Caco-2 (cell line): Measurements from ENCODE around the gene F8A1. TPM values are rescaled to one million over a fixed set of nuclear protein-coding genes. Genes with fewer than 3 reads are reported as not detected.
"Not testable (repeated sequence)": the region's sequence is repeated elsewhere in the genome, so short reads cannot be mapped to it uniquely, and the experiment has no call there.

Experiments used
- BruUV-seq: library from RNA; stranded (reverse); fragments of 400-500 nt; replicated peaks from 2 replicates; lab custom pipeline; 2021; lab: Mats Ljungman, UMichigan
- CTCF ChIA-PET: fragments of 300-600 bp; sonication (Branson Sonifier 250); formaldehyde crosslinking; loops from one replicate; lab custom pipeline; 2022; ENCODE audit warnings: antibody characterized with exemption; lab: Charles Lee
- POLR2A ChIA-PET: fragments of 300-600 bp; sonication (Branson Sonifier 250); formaldehyde crosslinking; loops from one replicate; lab custom pipeline; 2022; ENCODE audit warnings: antibody characterized with exemption; lab: Charles Lee
- DNase-seq, 2 experiments: peaks; one replicate each; pipeline versions ENCODE4 v3.0.0 to v3.0.0-alpha.2; 2020 to 2022
- H3K27me3 ChIP-seq: replicated peaks from 2 replicates; pipeline ENCODE4 v1.6.0; 2011; ENCODE audit warnings: low read length; ENCODE audit not compliant: control insufficient read depth, insufficient read depth
- H3K36me3 ChIP-seq: 2 replicates; pipeline ENCODE4 v1.5.1; 2011; ENCODE audit warnings: low read length; ENCODE audit not compliant: control insufficient read depth, insufficient read depth
- H3K4me1 ChIP-seq: fragments of 250-450 bp; sonication (Bioruptor Pico); 2 replicates; pipeline ENCODE4 v1.5.1; 2020; ENCODE audit warnings: mild to moderate bottlenecking
- H3K4me3 ChIP-seq: 2 replicates; pipeline ENCODE4 v1.5.1; 2011; ENCODE audit warnings: low read depth, mild to moderate bottlenecking, control low read depth, low read length
- H3K9me3 ChIP-seq: fragments of 250-450 bp; sonication (Bioruptor Pico); 2 replicates; pipeline ENCODE4 v1.5.1; 2020; ENCODE audit warnings: mild to moderate bottlenecking, moderate library complexity
- H3K27ac Mint-ChIP-seq: one replicate; pipeline ENCODE4 v1.8.0; 2022; ENCODE audit warnings: mixed read lengths; ENCODE audit not compliant: unreplicated experiment
- H3K27me3 Mint-ChIP-seq: one replicate; pipeline ENCODE4 v1.8.0; 2022; ENCODE audit warnings: mixed read lengths; ENCODE audit not compliant: insufficient read depth, unreplicated experiment
- H3K36me3 Mint-ChIP-seq: one replicate; pipeline ENCODE4 v1.8.0; 2022; ENCODE audit warnings: mild to moderate bottlenecking, mixed read lengths; ENCODE audit not compliant: insufficient read depth, unreplicated experiment
- H3K4me1 Mint-ChIP-seq: one replicate; pipeline ENCODE4 v1.8.0; 2022; ENCODE audit warnings: low read depth, mixed read lengths; ENCODE audit not compliant: unreplicated experiment
- H3K4me3 Mint-ChIP-seq: one replicate; pipeline ENCODE4 v1.8.0; 2022; ENCODE audit warnings: mild to moderate bottlenecking, moderate library complexity, mixed read lengths; ENCODE audit not compliant: unreplicated experiment
- H3K9me3 Mint-ChIP-seq: one replicate; pipeline ENCODE4 v1.8.0; 2022; ENCODE audit warnings: mixed read lengths; ENCODE audit not compliant: unreplicated experiment
- intact Hi-C: fragments of 100-400 bp; cut with micrococcal nuclease; formaldehyde crosslinking; loops from one replicate; pipeline ENCODE4 v1.10.0; 2022; ENCODE audit not compliant: unreplicated experiment
- total RNA-seq: library from RNA; stranded (reverse); gene quantifications from 2 replicates; pipeline ENCODE4 v1.2.3, GENCODE V29; 2022
- TF ChIP-seq, protein P1 (sequence below), 2 experiments: fragments of 200-600 bp in 1 of 2; IDR thresholded peaks; 1 replicate in 1 of 2; 2 replicates in 1 of 2; pipeline versions ENCODE4 v1.5.1 to v1.8.0; 2011 to 2022; ENCODE audit warnings: antibody characterized with exemption in 1 of 2, control low read depth in 1 of 2, inconsistent platforms in 1 of 2, low read depth in 1 of 2, low read length in 1 of 2, mild to moderate bottlenecking in 1 of 2, moderate library complexity in 1 of 2; ENCODE audit not compliant: insufficient read depth in 1 of 2, severe bottlenecking in 1 of 2, unreplicated experiment in 1 of 2

F8A1 gene
- total RNA-seq, 1 experiment from 2014 or later, result 27.2 TPM

- intact Hi-C loops, result no loop called here
- Mint-ChIP-seq H3K36me3 (no peaks in the 10 kb centered on the region), H3K9me3 (peaks cover 5% of the 10 kb centered on the region), H3K4me3 (no peak overlapping the region), H3K4me1 (no peaks in the 10 kb centered on the region), H3K27ac (no peak overlapping the region), H3K27me3 (no peaks in the 10 kb centered on the region)
- Histone ChIP-seq H3K9me3 (no peaks in the 10 kb centered on the region), H3K27me3 (no peaks in the 10 kb centered on the region), H3K4me1 (no peaks in the 10 kb centered on the region), H3K4me3 (no peak overlapping the region), H3K36me3 (no peaks in the 10 kb centered on the region)
- BruUV-seq, result no TSS peak
- TF ChIP-seq, protein P1, sequence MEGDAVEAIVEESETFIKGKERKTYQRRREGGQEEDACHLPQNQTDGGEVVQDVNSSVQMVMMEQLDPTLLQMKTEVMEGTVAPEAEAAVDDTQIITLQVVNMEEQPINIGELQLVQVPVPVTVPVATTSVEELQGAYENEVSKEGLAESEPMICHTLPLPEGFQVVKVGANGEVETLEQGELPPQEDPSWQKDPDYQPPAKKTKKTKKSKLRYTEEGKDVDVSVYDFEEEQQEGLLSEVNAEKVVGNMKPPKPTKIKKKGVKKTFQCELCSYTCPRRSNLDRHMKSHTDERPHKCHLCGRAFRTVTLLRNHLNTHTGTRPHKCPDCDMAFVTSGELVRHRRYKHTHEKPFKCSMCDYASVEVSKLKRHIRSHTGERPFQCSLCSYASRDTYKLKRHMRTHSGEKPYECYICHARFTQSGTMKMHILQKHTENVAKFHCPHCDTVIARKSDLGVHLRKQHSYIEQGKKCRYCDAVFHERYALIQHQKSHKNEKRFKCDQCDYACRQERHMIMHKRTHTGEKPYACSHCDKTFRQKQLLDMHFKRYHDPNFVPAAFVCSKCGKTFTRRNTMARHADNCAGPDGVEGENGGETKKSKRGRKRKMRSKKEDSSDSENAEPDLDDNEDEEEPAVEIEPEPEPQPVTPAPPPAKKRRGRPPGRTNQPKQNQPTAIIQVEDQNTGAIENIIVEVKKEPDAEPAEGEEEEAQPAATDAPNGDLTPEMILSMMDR (IDR thresholded peaks at IDR 0.05; ENCODE audit: insufficient read depth in 1 of 2, low read depth in 1 of 2, low read length in 1 of 2, severe bottlenecking in 1 of 2, unreplicated experiment in 1 of 2), result no peak
- ChIA-PET CTCF (no interaction called here), POLR2A (no interaction called here)
- DNase-seq, result no peak
Measured at GRCh38 chrX:154855256-154855655, 30.9 kb upstream of the F8A1 start.

DNA sequence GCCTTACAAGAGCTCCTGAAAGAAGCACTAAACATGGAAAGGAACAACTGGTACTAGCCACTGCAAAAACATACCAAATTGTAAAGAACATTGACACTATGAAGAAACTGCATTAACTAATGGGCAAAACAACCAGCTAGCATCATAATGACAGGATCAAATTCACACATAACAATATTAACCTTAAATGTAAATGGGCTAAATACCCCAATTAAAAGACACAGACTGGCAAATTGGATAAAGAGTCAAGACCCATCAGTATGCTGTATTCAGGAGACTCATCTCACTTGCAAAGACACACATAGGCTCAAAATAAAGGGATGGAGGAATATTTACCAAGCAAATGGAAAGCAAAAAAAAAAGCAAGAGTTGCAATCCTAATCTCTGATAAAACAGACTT lies 17.6 kb upstream of the F8A1 start:
- DNase-seq, POLR2A ChIA-PET, H3K36me3 Mint-ChIP-seq, CTCF ChIA-PET, H3K4me3 Mint-ChIP-seq, intact Hi-C loops, H3K4me3 ChIP-seq, BruUV-seq, H3K4me1 Mint-ChIP-seq, H3K36me3 ChIP-seq, H3K27ac Mint-ChIP-seq, H3K9me3 ChIP-seq, H3K27me3 ChIP-seq, H3K27me3 Mint-ChIP-seq, H3K4me1 ChIP-seq: not testable (repeated sequence)
- peaks cover 31% of the 10 kb centered on the region for H3K9me3 Mint-ChIP-seq

DNA sequence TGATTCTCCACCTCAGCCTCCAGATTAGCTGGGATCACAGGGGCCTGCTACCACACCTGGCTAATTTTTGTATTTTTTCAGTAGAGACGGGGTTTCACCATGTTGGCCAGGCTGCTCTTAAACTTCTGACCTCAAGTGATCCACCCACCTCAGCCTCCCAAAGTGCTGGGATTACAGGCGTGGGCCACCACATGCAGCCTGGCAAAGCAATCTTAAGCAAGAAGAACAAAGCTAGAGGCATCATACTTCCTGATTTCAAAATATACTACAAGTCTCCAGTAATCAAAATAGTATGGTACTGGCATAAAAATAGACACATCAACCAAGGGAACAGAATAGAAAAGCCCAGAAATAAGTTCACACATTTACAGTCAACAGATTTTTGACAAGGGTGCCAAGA lies 12.8 kb upstream of the F8A1 start:
- Histone ChIP-seq H3K36me3 (no peaks in the 10 kb centered on the region), H3K27me3 (no peaks in the 10 kb centered on the region), H3K4me3 (no peak overlapping the region), H3K4me1 (no peaks in the 10 kb centered on the region), H3K9me3 (no peaks in the 10 kb centered on the region)
- intact Hi-C loops, result no loop called here
- Mint-ChIP-seq H3K4me1 (peaks cover 6% of the 10 kb centered on the region), H3K27ac (no peak overlapping the region), H3K36me3 (no peaks in the 10 kb centered on the region), H3K4me3 (no peak overlapping the region), H3K27me3 (peaks cover 2% of the 10 kb centered on the region), H3K9me3 (peaks cover 15% of the 10 kb centered on the region)
- ChIA-PET CTCF (no interaction called here), POLR2A (no interaction called here)
- no peak for DNase-seq
- no TSS peak for BruUV-seq
- TF ChIP-seq, protein P1 (IDR thresholded peaks at IDR 0.05; ENCODE audit: insufficient read depth in 1 of 2, low read depth in 1 of 2, low read length in 1 of 2, severe bottlenecking in 1 of 2, unreplicated experiment in 1 of 2), result no peak

DNA sequence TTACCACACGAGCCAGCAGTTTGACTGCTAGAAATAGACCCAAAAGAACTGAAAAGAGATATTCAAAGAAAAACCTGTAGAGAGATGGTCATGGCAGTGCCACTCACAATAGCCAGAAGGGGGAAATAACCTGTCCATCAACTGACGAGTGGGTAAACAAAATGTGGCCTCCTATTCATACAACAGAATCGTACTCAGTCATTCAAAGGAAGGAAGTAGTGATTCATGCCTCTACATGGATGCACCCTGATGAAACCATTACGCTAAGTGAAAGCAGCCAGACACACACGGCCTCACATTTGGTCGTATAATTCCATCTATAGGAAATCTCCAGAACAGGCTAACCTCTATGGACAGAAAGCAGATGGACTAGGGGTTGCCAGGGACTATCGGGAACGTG lies 2.1 kb upstream of the F8A1 start:
- H3K27me3 Mint-ChIP-seq, H3K36me3 ChIP-seq, DNase-seq, H3K27ac Mint-ChIP-seq, H3K4me1 Mint-ChIP-seq, H3K36me3 Mint-ChIP-seq, H3K9me3 ChIP-seq, H3K27me3 ChIP-seq, H3K4me3 ChIP-seq, H3K4me3 Mint-ChIP-seq, intact Hi-C loops, H3K9me3 Mint-ChIP-seq, POLR2A ChIA-PET, BruUV-seq, H3K4me1 ChIP-seq, CTCF ChIA-PET: not testable (repeated sequence)

DNA sequence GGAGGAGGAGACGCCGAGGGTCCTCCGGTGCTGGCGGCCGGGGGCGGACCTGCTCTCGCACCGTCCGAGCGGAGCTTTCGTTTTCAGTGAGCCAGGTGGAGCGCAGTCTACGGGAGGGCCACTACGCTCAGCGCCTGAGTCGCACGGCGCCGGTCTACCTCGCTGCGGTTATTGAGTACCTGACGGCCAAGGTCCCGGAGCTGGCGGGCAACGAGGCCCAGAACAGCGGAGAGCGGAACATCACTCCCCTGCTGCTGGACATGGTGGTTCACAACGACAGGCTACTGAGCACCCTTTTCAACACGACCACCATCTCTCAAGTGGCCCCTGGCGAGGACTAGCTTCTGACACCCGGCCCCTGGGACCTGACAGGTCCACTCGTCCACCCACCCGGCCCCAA lies 1.1 kb upstream of the F8A1 start:
- H3K9me3 ChIP-seq, POLR2A ChIA-PET, H3K36me3 Mint-ChIP-seq, CTCF ChIA-PET, H3K27ac Mint-ChIP-seq, H3K27me3 Mint-ChIP-seq, H3K4me3 ChIP-seq, H3K27me3 ChIP-seq, H3K4me1 Mint-ChIP-seq, H3K4me1 ChIP-seq, intact Hi-C loops, H3K4me3 Mint-ChIP-seq, DNase-seq, H3K9me3 Mint-ChIP-seq, H3K36me3 ChIP-seq, BruUV-seq: not testable (repeated sequence)

DNA sequence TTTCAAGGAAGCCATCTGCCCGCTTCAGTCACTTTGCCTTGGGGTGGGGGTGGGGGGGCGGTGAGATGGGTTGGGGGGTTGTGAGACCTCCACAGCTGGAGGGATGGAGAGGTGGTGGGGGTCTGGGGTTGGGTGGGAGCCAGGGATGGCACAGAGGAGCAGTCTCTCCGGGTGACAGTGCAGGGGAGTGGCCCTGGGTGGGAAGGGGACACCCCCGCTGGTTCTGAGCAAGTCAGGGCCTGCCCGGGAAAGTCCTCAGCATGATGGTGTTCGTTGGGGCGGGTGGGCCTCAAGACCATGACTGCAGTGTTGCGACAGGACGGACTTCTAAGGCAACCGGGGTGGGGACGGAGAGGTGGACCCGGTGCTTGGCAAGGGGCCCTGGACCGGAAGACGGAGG lies 606 bp upstream of the F8A1 start:
- H3K4me3 Mint-ChIP-seq, H3K27me3 ChIP-seq, H3K4me3 ChIP-seq, BruUV-seq, intact Hi-C loops, H3K9me3 ChIP-seq, H3K36me3 ChIP-seq, CTCF ChIA-PET, H3K4me1 ChIP-seq, H3K9me3 Mint-ChIP-seq, POLR2A ChIA-PET, H3K36me3 Mint-ChIP-seq, DNase-seq, H3K27me3 Mint-ChIP-seq, H3K27ac Mint-ChIP-seq, H3K4me1 Mint-ChIP-seq: not testable (repeated sequence)
